ENCODE results near the gene LYPD5.

The LYPD5 gene

DNA sequence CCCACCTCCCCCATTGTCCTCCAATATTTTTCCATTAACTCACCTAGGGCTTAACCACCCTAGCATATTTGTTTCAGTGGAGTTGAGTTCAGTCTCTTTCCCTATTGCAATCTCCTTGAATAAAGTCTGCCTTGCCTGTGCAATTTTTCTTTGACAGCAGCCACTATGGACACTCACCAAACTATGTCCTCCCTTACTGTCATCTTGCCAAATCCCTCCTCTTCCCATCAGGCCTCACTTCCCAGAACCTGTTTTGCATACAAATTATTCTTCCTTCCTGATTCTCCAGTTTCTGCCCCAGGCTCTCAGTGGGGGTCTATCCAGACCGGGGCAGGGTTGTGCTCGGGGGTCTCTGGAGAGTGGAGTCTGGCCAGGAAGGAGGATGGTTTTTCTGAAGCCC lies 2.2 kb upstream of the LYPD5 start:
- DNase-seq: no peak

DNA sequence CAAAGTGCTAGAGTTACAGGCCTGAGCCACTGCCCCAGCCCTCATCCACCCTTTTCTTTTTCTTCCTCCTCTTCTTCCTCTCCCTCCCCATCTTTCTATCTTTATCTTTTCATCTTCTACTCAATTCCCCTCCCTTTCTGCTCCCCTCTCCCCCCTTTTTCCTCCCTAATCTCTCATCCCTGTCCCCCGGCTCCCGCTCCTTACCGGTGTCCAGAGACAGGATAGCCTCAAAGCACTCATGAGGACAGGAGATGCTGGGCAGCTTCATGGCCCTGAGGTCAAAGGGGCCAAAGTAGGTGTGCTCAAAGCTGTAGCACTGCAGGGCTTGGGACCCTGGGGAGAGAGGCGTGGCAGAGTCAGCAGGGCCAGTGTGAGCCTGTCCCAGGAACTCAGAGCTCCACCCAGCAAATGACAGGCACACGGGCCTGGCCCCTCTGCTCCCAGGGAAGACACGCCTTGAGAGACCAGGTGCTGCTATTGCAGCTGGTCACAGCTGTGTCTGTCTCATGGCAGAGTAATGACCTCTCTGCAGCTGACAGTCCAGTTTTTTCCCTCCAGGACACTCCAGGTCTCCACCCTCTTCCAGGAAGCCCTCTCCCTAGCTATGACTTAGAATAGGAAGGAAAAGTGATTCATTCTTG lies 2.6 kb downstream of the LYPD5 start:
- DNase-seq: peak; percentile 74

DNA sequence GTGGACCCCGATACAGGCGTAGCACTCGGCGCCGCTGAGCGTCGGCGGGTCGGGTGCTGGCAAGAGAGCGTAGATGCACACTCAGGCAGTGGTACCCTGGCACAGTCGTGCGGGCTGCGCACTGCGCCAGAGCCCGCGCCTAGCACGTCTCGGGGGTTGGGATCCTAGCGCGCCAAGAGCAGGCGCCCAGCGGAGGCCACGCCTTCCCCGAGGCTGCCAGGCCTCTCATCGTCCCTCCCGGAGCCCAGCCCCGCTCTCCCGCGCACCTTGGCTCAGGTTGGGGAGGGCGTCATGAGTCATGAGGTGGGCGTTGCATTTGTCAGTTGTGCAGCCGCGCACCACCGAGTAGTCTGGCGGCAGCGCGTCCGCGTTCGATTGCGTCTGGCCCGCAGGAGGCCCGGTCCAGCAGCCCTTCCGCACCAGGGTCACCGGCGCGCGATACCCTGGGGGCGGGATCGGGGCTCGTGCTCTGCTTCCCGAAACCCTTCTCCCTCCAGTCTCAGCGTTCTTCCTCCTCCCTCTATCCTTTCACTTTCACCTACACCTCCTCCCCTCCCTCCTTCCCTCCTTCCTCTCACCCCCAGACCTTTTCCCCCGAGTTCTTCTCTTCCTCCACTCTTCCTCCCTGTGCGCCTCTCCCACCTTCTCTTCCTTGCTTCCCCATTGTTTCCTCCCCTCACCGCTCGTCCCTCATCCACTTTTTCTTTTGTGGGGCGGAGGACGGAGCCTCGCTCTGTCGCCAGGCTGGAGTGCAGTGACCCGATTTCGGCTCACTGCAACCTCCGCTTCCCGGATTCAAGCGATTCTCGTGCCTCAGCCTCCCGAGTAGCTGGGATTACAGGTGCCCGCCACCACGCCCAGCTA lies 3.5 kb downstream of the LYPD5 start:
- peak; percentile 92 for DNase-seq

DNA sequence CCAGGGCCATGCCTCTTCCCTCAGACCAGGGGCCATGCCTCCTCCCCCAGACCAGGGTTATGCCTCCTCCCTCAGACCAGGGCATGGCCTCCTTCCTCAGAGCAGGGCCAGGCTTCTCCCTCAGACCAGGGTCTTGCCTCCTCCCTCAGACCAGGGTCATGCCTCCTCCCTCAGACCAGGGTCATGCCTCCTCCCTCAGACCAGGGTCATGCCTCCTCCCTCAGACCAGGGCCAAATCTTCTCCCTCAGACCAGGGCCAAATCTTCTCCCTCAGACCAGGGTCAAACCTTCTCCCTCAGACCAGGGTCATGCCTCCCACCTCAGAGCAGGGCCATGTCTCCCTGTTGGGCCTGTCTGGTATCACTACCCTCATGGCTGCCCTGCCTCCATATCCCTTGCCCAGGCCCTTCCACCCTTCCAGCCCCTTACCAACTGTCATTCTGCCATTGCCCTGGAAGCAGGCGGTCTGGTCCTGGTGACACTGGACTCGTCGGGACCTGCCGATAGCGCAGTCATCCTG lies 4.2 kb downstream of the LYPD5 start:
- no peak for DNase-seq

DNA sequence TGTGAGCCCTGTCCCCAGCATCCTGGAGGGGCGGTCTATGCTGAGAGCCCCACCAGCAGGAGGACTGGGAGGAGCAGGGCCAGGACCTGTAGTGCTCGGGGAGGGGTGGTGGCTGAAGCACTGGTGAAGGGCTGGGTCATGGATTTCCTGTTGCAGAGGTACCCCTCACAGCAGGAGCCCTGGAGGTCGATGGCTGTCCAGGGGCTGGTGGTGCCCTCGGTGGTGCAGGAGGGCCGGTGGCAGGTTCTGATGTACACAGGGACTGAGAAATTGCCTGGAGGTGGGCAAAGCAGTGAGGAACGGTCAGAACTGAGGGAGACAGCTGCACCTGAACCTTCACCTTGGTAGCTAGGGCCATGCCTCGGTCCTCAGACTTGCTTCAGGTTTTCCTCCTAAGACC lies 4.7 kb downstream of the LYPD5 start:
- no peak for DNase-seq

DNA sequence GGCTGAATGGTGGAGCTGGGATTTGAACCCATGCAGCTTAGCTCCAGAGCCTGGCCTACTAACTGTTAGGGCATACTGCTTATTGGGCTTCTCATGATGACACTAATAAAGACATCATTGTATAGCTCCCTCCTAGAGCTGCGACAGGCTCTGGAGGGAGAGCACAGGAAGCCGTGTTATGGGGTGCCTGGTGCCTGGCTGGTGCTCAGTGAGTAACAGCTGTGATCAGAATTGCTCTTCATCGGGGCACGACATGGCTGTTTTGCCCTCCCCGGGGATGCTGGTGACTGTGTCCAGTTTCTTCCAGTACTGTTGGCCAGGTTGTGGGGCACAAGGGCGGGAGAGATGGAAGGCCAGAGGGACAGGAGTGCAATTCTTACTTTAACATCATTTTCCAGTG lies 5.1 kb downstream of the LYPD5 start:
- no peak for DNase-seq

DNA sequence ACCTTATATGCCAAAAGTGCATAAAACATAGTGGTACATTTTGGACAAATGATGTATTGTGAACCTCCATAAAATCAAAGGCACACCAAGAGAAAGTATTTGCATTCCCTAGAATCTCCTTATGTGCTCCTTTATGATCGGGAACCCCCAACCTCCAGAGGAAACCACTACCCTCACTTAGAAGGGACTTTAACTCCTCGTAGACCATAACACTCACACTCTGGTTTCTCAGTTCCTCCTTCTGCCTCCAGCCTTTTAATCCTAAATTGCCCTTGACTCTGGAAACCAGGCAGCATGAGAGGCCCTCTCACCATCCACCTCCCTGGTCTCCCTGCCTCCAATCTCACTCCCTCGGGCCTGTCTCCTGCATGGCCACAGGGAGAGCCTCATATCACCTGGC lies 11.7 kb downstream of the LYPD5 start:
- no peak for DNase-seq

DNA sequence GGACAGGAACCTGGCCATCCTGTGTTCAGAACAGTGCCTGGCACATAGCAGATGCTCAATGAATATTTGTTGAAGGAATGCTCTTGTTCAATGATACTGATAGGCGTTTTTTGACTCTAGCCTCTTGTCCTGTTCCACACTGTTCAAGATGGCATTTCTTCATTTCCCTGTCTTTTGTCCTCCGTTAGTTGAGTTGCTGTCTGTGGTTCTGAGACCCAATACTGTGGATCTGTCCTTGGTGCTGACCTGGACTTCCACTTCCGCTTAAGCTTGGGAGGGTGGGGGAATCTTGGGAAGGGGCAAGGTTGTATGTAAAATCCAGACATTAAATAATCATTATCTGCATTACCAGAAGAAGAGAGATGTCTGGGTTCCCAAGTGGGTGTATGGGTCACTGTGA lies 13.2 kb downstream of the LYPD5 start:
- DNase-seq: peak; percentile 61

DNA sequence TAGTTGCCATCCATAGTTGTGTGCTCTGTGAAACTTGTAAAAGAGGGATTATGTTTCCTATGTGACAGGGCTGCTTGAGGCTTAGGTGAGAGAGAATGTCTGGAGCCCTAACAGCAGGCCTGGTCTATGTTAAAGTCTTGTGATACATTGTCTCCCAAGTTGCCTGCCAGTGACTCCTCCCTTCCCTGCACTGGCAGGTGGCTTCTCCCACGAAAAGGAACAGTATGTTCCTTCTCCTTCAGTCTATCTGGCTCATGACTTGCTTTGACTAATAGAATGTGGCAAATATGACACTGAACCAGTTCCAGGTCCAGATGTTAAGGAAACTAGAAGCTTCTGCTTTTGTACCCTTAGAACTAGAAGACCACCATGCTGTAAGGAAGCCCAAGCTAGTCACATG lies 15.6 kb downstream of the LYPD5 start:
- no peak for DNase-seq

DNA sequence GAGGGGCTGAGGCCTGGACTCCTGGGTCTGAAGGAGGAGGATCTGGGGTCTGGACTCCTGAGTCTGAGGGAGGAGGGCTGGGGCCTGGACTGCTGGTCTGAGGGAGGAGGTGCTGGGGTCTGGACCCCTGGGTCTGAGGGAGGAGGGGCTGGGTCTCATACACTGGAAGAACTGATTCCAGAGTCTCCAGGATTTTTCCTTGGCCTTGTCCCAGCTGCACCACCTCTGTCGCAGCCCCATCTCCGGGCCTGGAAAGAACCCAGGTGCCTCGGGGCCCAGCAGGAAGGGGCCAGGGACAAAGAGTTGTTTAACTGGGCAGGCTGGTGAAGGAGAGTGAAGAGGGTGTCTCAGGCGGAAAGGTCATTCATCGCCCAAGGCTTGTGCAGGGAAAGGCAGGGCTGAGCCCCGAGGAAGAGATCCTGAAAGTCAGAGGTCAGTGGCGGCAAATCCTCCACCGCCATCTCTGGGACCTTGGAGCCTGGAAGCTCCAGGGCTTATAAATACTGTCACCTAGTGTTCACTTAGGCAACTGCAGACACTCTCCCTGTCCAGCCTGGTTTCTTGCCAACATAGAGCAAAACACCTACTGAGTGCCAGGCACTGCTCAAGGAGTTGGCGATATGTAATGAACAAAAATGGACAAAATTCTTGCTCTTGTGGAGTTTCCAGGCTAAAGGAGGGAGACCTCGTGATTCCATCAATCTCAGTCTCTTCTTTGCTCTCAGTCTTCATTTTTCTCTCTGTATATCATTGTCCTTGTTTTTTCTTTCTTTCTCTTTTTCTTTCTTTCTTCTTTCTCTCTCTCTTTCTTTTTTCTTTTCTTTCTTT lies 17.1 kb downstream of the LYPD5 start:
- peak; percentile 92 for DNase-seq

DNA sequence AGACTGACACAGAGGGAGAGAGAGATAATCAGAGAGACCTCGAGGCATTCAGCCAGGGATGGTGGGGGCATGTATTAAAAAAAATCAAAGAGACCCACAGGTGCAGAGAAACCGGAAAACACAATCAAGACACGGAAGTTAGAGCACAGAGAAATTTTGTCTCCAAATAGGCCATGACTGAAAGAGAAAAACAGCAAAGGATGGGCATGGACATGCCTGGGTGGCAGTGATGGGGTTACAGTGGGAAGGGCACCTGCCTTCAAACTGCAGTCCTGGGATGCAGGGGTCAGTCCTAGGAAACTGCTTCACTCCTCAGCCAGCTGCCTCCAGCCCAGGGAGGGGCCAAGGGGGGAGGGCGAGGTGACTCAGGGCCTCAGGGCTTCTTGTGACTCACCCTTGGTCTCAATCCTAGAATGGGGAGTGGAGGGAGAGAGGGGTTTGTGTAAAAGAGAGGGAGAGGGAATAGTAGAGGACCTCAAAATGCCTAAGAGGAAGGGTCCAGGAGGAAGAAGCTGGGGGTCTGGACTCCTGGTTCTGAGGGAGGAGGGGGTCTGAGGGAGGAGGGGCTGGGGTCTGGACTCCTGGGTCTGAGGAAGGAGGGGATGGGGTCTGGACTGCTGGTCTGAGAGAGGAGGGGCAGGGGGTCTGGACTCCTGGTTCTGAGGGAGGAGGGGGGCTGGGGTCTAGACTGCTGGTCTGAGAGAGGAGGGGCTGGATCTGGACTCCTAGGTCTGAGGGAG lies 17.8 kb downstream of the LYPD5 start:
- peak; percentile 97 for DNase-seq

DNA sequence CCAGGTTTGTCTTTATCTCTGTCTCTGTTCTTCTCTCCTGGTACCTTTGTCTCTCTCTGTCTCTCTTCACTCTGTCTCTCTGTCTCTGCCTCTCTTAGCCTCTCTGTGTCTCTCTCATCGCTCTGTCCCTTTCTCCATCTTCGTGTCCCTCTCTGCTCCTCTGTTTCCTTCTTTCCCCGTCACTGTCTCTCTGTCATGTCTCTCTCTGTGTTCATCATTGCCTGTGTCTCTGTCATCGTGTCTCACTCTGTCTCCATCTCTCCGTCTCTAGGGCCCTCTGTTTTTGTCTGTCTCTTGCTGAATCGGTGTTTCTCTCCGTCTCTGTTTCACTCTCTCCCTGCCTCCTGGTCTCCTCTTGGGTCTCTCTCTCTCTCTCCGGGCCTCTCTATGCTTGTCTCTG lies 18.6 kb downstream of the LYPD5 start:
- DNase-seq: no peak

DNA sequence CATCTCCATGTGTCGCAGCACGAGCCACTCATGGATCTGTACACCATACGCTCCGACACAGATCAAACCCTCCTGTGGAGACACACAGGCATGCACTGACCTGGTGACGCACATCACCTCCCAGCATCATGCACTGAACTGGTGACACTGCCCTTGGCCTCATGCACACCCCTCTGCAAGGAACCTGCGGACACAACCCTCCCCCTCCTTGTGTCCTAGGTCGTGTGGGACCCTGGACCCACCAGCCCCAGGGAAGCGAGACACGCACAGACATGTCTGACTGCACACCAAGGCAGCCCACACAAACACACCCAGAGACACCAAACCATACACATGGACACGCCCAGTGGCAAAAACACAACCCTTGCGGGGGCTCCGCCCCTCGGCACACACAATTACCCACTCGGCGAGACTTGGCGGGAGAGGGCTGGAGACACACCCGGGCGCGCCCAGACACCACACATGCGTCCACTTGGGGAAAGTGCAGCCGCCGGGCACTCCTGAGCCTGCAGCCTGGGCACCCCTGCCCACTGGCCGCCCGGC lies 19.5 kb downstream of the LYPD5 start:
- DNase-seq: no peak

DNA sequence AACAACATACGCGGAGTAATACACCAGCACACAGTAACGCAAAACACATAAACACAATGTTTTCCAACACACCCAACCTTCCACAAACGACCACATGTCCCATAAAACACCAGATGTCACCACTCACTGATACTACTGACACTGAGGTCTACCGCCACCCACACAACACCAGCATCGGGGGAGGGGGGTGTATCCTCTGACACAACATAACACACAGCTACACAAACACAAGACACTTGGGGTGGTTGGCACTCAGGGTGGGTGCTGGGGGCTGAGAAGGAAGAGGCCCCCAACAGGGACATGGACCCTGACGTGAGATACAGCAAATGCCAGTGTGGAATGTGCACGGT lies 20.0 kb downstream of the LYPD5 start:
- DNase-seq: no peak

DNA sequence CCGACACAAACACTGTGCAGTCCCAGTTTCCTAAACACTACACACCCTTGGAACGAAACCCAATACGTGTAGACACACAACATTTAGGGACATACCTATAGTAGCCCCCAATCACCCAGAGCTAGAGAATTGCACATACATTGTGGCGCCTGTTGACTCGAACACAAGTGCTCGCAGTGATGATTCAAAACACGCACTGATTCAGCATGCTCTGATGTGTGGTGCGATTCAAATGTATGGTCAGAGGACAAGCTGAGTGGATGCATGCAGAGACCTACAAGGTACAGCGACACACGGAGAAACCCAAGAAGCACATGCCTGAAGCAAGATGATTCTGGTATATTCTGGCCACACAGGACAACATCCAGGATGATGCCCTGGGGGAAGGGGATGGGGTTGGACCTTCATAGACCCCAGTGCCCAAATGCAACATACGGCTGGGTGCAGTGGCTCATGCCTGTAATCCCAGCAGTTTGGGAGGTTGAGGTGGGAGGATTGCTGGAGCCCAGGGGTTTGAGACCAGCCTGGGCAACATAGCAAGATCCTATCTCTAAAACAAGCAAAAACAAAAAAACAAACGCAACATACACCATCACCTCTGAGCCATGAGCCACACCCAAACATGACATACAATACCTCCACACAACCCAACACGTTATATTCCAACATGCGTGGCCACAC lies 20.5 kb downstream of the LYPD5 start:
- no peak for DNase-seq

DNA sequence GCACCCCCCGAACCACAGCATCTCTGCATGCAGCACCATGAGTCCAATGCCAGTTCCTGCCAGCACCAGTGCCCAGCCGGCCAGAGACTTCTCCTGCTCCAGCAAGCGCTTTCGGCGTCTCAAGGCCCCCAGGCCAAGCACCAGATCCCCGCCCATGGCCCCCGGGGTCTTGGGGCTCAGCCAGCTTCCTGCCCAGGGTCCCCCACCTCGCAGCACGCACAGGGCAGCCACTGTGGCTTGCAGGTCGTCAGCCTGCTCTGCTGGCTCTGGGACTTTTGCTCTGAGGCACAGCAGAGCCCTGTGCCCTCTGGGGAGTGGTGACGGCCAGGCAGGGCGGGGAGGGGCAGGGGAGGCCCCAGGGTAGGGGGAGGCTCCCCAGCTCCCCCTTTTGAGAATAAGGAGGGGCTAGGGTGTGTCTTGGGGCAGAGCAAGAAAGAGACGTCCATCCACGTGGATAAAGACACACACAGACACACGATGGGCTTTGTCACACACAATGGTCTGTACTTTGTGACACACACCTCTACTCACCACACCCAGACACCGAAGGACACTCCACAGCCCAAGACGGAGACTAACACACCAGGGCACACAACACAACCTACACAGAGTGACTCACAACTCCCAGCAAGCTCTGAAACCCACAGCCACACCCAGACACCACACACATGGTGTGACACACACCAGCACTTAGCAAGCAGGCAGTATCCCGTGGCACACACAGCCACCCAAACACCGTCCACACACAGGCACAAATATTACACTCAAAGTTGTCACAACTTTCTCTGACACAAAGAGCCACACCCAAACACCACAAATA lies 21.3 kb downstream of the LYPD5 start, which contains the start of gene KCNN4:
KCNN4 (minus strand) TSS at position 268 of the 820 bp plus-strand sequence; CDS start at position 156, 112 bp downstream.
- DNase-seq: peak; percentile 63

DNA sequence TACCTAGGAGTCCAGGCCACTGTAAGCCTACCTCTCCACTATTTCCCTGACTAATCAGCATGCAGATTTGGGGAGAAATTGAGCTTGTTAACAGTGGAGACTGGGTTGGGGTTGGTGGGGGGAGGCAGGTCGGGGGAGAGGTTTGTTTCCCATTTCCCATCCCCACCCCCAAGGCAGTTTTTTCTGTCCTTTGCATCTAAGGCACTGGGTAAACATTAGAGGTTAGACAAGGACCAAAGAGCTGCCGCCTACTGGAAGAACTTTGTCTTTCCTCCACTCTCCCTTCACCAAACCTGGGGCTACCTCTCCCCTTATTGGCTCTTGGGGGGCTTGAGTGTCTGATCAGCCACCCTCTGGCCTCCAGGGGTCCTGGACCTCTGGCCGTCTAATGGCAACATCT lies 22.4 kb downstream of the LYPD5 start:
- DNase-seq: peak; percentile 57

DNA sequence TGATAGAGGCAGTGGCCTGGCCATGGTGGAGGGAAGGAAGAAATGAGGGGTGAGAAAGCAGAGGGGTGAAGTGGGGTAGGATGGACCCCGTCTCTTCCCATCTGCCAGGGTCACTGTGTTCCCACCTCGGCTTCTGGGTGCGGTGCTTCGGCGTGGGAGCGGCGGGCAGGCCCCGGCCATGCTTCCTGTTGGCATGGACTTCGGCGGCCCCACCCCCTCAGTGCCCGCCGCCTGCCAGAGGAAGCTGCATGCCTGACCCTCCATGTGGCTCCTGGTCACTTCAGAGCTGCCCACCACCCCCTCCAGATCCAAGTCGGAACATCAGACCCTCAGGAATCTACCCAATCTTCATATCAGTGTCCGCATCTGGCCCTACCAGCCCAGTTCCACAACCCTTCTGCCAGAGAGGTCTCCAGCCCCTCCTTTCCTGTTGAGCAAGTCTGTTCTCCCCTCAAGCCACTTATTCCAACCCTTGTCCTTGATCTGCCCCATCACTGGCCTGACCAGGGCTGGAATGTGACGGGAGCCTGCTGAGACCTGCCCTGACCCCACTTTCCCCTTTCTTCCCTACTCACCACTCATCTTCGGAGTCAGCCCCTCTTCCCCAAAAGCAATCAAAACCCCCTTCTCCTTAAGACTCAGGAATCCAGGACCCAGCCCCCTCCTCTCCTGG lies 23.0 kb downstream of the LYPD5 start:
- DNase-seq: peak; percentile 63

DNA sequence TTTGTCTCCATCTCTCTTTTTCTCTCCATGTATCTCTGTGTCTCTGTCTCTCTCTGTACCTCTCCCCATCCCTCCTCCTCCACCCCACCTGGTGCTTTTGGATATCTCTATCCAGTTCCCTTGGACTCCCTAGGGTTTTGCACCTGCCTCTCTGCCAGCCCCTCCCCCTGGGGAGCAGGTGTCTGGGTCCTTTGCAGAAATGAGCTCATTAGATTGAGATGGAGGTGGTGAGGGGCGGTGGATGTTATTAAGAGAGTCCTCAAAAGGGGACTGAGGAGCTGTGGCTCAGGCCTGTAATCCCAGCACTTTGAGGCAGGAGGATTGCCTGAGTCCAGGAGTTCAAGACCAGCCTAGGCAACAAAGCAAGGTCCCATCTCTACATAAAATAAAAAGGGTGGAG lies 23.6 kb downstream of the LYPD5 start:
- no peak for DNase-seq

DNA sequence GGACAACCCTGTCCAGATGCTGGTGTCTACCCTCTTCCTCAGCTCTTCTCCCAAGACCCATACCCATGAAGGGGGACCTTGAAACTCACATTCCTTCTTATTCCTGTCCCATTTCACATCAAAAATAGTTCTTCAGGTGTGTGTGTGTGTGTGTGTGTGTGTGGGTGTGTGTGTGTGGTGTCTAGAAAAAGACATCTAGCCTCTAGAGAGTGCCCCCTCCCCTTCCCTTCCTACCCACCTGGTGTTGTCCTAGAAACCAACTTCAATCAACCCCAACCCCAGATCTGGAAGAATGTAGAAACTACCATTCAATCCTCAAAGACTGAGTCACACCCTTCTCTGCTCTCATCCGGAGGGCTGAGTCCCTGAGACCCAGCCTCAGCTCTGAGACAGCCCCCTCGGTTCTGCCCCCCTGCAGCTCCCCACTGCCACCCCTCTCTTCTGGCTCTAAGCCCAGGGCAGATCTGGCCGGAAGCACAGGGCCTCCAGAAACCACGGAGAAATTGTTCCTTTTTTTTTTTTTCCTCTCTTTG lies 25.0 kb downstream of the LYPD5 start:
- peak; percentile 73 for DNase-seq
